ENCODE data around the gene FLRT1.

Gene FLRT1

GRCh38 chr11:64013141-64013896, 22.4 kb upstream of the FLRT1 start:
- Histone ChIP-seq H3K4me3 (ENCODE audit: low read length) (no peak overlapping the region), H3K27me3 (ENCODE audit: insufficient read depth, low read length, poor library complexity) (no peaks in the 10 kb centered on the region), H4K5ac (ENCODE audit: low read length) (no peak overlapping the region), H3K4me1 (ENCODE audit: control insufficient read depth, low read depth, low read length) (no peaks in the 10 kb centered on the region), H3K4me2 (ENCODE audit: low read length) (no peak overlapping the region), H2BK120ac (ENCODE audit: low read depth, low read length) (no peak overlapping the region), H2AK5ac (ENCODE audit: low read length) (no peak overlapping the region), H4K8ac (ENCODE audit: low read depth, low read length) (no peak overlapping the region), H3K27ac (ENCODE audit: low read depth, low read length) (no peak overlapping the region), H3K18ac (ENCODE audit: low read length) (no peak overlapping the region), H2BK5ac (ENCODE audit: low read length) (no peak overlapping the region), H3K23ac (ENCODE audit: low read length) (no peak overlapping the region), H2BK15ac (replicated peaks; ENCODE audit: low read depth) (no peak overlapping the region), H3K4ac (ENCODE audit: low read depth, low read length) (no peak overlapping the region), H3K9ac (ENCODE audit: low read length) (no peak overlapping the region), H3K79me1 (ENCODE audit: low read length) (no peaks in the 10 kb centered on the region), H3K56ac (ENCODE audit: low read length) (no peak overlapping the region), H3K36me3 (ENCODE audit: control insufficient read depth, insufficient read depth, low read length) (no peaks in the 10 kb centered on the region), H3K79me2 (ENCODE audit: control insufficient read depth, insufficient read depth, low read length) (no peaks in the 10 kb centered on the region)
- WGBS (ENCODE audit: extremely low coverage, insufficient coverage, low lambda C conversion rate) = no CpG with 5 or more reads among the region's 16 CpGs
- no peak for DNase-seq

- no peak for DNase-seq
- no CpG with 5 or more reads among the region's 11 CpGs for WGBS (ENCODE audit: extremely low coverage, insufficient coverage, low lambda C conversion rate)
- H3K4me2 ChIP-seq (ENCODE audit: low read length) = no peak overlapping the region
Observed at GRCh38 chr11:64014356-64014755, 21.4 kb upstream of the FLRT1 start.

GRCh38 chr11:64015510-64015909, 20.2 kb upstream of the FLRT1 start:
- Histone ChIP-seq H2BK120ac (ENCODE audit: low read depth, low read length) (no peak overlapping the region), H3K23ac (ENCODE audit: low read length) (no peak overlapping the region), H3K79me2 (ENCODE audit: control insufficient read depth, insufficient read depth, low read length) (no peaks in the 10 kb centered on the region), H3K18ac (ENCODE audit: low read length) (no peak overlapping the region), H2AK5ac (ENCODE audit: low read length) (no peak overlapping the region), H3K27ac (ENCODE audit: low read depth, low read length) (no peak overlapping the region), H4K8ac (ENCODE audit: low read depth, low read length) (no peak overlapping the region), H3K9ac (ENCODE audit: low read length) (no peak overlapping the region), H3K27me3 (ENCODE audit: insufficient read depth, low read length, poor library complexity) (no peaks in the 10 kb centered on the region), H2BK5ac (ENCODE audit: low read length) (no peak overlapping the region), H3K4me2 (ENCODE audit: low read length) (no peak overlapping the region), H4K5ac (ENCODE audit: low read length) (no peak overlapping the region), H3K79me1 (ENCODE audit: low read length) (no peaks in the 10 kb centered on the region), H3K4ac (ENCODE audit: low read depth, low read length) (no peak overlapping the region), H3K36me3 (ENCODE audit: control insufficient read depth, insufficient read depth, low read length) (no peaks in the 10 kb centered on the region), H3K4me1 (ENCODE audit: control insufficient read depth, low read depth, low read length) (no peaks in the 10 kb centered on the region), H3K4me3 (ENCODE audit: low read length) (no peak overlapping the region), H2BK15ac (replicated peaks; ENCODE audit: low read depth) (no peak overlapping the region), H3K56ac (ENCODE audit: low read length) (no peak overlapping the region)
- DNase-seq = no peak
- WGBS (ENCODE audit: extremely low coverage, insufficient coverage, low lambda C conversion rate) = no CpG with 5 or more reads among the region's 20 CpGs

More at GRCh38 chr11:64014356-64014755, 21.4 kb upstream of the FLRT1 start:
- no peak overlapping the region for H3K23ac ChIP-seq (ENCODE audit: low read length)
- H4K8ac ChIP-seq (ENCODE audit: low read depth, low read length) = no peak overlapping the region
- H3K9ac ChIP-seq (ENCODE audit: low read length) = no peak overlapping the region
- H3K56ac ChIP-seq (ENCODE audit: low read length) = no peak overlapping the region
- H3K79me2 ChIP-seq (ENCODE audit: control insufficient read depth, insufficient read depth, low read length) = no peaks in the 10 kb centered on the region
- no peaks in the 10 kb centered on the region for H3K27me3 ChIP-seq (ENCODE audit: insufficient read depth, low read length, poor library complexity)
- H2BK15ac ChIP-seq (replicated peaks; ENCODE audit: low read depth) = no peak overlapping the region
- H2BK120ac ChIP-seq (ENCODE audit: low read depth, low read length) = no peak overlapping the region
- no peak overlapping the region for H4K5ac ChIP-seq (ENCODE audit: low read length)
- H3K79me1 ChIP-seq (ENCODE audit: low read length) = no peaks in the 10 kb centered on the region
- H3K36me3 ChIP-seq (ENCODE audit: control insufficient read depth, insufficient read depth, low read length) = no peaks in the 10 kb centered on the region
- H3K18ac ChIP-seq (ENCODE audit: low read length) = no peak overlapping the region
- no peak overlapping the region for H2BK5ac ChIP-seq (ENCODE audit: low read length)
- no peak overlapping the region for H3K4me3 ChIP-seq (ENCODE audit: low read length)
- H3K4me1 ChIP-seq (ENCODE audit: control insufficient read depth, low read depth, low read length) = no peaks in the 10 kb centered on the region
- no peak overlapping the region for H3K4ac ChIP-seq (ENCODE audit: low read depth, low read length)
- H2AK5ac ChIP-seq (ENCODE audit: low read length) = no peak overlapping the region
- no peak overlapping the region for H3K27ac ChIP-seq (ENCODE audit: low read depth, low read length)

- Histone ChIP-seq H3K4me2 (ENCODE audit: low read length) (no peak overlapping the region), H3K79me1 (ENCODE audit: low read length) (no peaks in the 10 kb centered on the region), H3K4ac (ENCODE audit: low read depth, low read length) (no peak overlapping the region), H3K27ac (ENCODE audit: low read depth, low read length) (no peak overlapping the region), H3K27me3 (ENCODE audit: insufficient read depth, low read length, poor library complexity) (no peaks in the 10 kb centered on the region), H3K79me2 (ENCODE audit: control insufficient read depth, insufficient read depth, low read length) (no peaks in the 10 kb centered on the region), H2AK5ac (ENCODE audit: low read length) (no peak overlapping the region), H4K5ac (ENCODE audit: low read length) (no peak overlapping the region), H3K18ac (ENCODE audit: low read length) (no peak overlapping the region), H4K8ac (ENCODE audit: low read depth, low read length) (no peak overlapping the region), H3K9ac (ENCODE audit: low read length) (no peak overlapping the region), H3K56ac (ENCODE audit: low read length) (no peak overlapping the region), H3K36me3 (ENCODE audit: control insufficient read depth, insufficient read depth, low read length) (no peaks in the 10 kb centered on the region), H2BK5ac (ENCODE audit: low read length) (no peak overlapping the region), H2BK120ac (ENCODE audit: low read depth, low read length) (no peak overlapping the region), H3K4me3 (ENCODE audit: low read length) (no peak overlapping the region), H2BK15ac (replicated peaks; ENCODE audit: low read depth) (no peak overlapping the region), H3K4me1 (ENCODE audit: control insufficient read depth, low read depth, low read length) (no peaks in the 10 kb centered on the region), H3K23ac (ENCODE audit: low read length) (no peak overlapping the region)
- WGBS (ENCODE audit: extremely low coverage, insufficient coverage, low lambda C conversion rate) = no CpG with 5 or more reads among the region's 35 CpGs
- no peak for DNase-seq
Observed at GRCh38 chr11:64015935-64016845, 19.5 kb upstream of the FLRT1 start.

- H3K4me1 ChIP-seq (ENCODE audit: control insufficient read depth, low read depth, low read length) = peaks cover 2% of the 10 kb centered on the region
- no CpG with 5 or more reads among the region's 7 CpGs for WGBS (ENCODE audit: extremely low coverage, insufficient coverage, low lambda C conversion rate)
- DNase-seq = no peak
Observed at GRCh38 chr11:64017945-64018224, 17.8 kb upstream of the FLRT1 start.

More at GRCh38 chr11:64017945-64018224, 17.8 kb upstream of the FLRT1 start:
- Histone ChIP-seq H3K4me3 (ENCODE audit: low read length) (no peak overlapping the region), H3K27ac (ENCODE audit: low read depth, low read length) (no peak overlapping the region), H2BK120ac (ENCODE audit: low read depth, low read length) (no peak overlapping the region), H3K27me3 (ENCODE audit: insufficient read depth, low read length, poor library complexity) (no peaks in the 10 kb centered on the region), H4K8ac (ENCODE audit: low read depth, low read length) (no peak overlapping the region), H2AK5ac (ENCODE audit: low read length) (no peak overlapping the region), H3K79me1 (ENCODE audit: low read length) (no peaks in the 10 kb centered on the region), H3K56ac (ENCODE audit: low read length) (no peak overlapping the region), H3K79me2 (ENCODE audit: control insufficient read depth, insufficient read depth, low read length) (no peaks in the 10 kb centered on the region), H3K4ac (ENCODE audit: low read depth, low read length) (no peak overlapping the region), H3K4me2 (ENCODE audit: low read length) (no peak overlapping the region), H3K18ac (ENCODE audit: low read length) (no peak overlapping the region), H2BK5ac (ENCODE audit: low read length) (no peak overlapping the region), H2BK15ac (replicated peaks; ENCODE audit: low read depth) (no peak overlapping the region), H3K9ac (ENCODE audit: low read length) (no peak overlapping the region), H3K36me3 (ENCODE audit: control insufficient read depth, insufficient read depth, low read length) (no peaks in the 10 kb centered on the region), H4K5ac (ENCODE audit: low read length) (no peak overlapping the region), H3K23ac (ENCODE audit: low read length) (no peak overlapping the region)
